Panc1 (cell line): ENCODE measurements around the gene SAMHD1.

Experiments used
- POLR2AphosphoS5 ChIP-seq: IDR thresholded peaks from 2 replicates; pipeline ENCODE4 v1.6.1; 2012; ENCODE audit warnings: mild to moderate bottlenecking, low read depth, low read length, moderate library complexity
- SIN3A ChIP-seq: IDR thresholded peaks from 2 replicates; pipeline ENCODE4 v1.6.1; 2012; ENCODE audit warnings: low read depth, mild to moderate bottlenecking, low read length, moderate library complexity, borderline replicate concordance; ENCODE audit not compliant: insufficient read depth
- TF ChIP-seq, protein P1 (sequence below): fragments of 450-650 bp; IDR thresholded peaks from 2 replicates; pipeline ENCODE4 v1.5.1; 2017; ENCODE audit warnings: mild to moderate bottlenecking

- TF ChIP-seq, protein P1, sequence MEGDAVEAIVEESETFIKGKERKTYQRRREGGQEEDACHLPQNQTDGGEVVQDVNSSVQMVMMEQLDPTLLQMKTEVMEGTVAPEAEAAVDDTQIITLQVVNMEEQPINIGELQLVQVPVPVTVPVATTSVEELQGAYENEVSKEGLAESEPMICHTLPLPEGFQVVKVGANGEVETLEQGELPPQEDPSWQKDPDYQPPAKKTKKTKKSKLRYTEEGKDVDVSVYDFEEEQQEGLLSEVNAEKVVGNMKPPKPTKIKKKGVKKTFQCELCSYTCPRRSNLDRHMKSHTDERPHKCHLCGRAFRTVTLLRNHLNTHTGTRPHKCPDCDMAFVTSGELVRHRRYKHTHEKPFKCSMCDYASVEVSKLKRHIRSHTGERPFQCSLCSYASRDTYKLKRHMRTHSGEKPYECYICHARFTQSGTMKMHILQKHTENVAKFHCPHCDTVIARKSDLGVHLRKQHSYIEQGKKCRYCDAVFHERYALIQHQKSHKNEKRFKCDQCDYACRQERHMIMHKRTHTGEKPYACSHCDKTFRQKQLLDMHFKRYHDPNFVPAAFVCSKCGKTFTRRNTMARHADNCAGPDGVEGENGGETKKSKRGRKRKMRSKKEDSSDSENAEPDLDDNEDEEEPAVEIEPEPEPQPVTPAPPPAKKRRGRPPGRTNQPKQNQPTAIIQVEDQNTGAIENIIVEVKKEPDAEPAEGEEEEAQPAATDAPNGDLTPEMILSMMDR = no peak
- TF ChIP-seq POLR2AphosphoS5 (no peak), SIN3A (no peak)
Measured at GRCh38 chr20:36854348-36855240, 96.9 kb downstream of the SAMHD1 start.
